ENCODE results near the gene OPRL1.
"Not testable (repeated sequence)": the region's sequence is repeated elsewhere in the genome, so short reads cannot be mapped to it uniquely, and the experiment has no call there.

OPRL1 gene

GRCh38 chr20:64105846-64106434 is 26.1 kb downstream of the OPRL1 start:
- no peak for DNase-seq

GRCh38 chr20:64106435-64106961 is 26.6 kb downstream of the OPRL1 start:
- DNase-seq: no peak

- no peak for DNase-seq
These were observed 27.3 kb downstream of the OPRL1 start, which contains the start of gene NPBWR2 for GRCh38 chr20:64106981-64107735. Gene NPBWR2, minus strand, starts transcription at chr20:64107565. Its CDS starts 734 bp downstream, at chr20:64106831.

- DNase-seq: no peak
These were observed 28.0 kb downstream of the OPRL1 start for GRCh38 chr20:64107736-64108457.

- no peak for DNase-seq
These were observed 29.1 kb downstream of the OPRL1 start for GRCh38 chr20:64108731-64109681.

GRCh38 chr20:64109831-64110391 is 30.0 kb downstream of the OPRL1 start:
- DNase-seq: peak; percentile 35

GRCh38 chr20:64110411-64111068 is 30.7 kb downstream of the OPRL1 start:
- DNase-seq: no peak

GRCh38 chr20:64111841-64112641 is 32.2 kb downstream of the OPRL1 start:
- no peak for DNase-seq

- DNase-seq: no peak
These were observed 33.0 kb downstream of the OPRL1 start for GRCh38 chr20:64112691-64113443.

GRCh38 chr20:64113444-64113775 is 33.5 kb downstream of the OPRL1 start:
- DNase-seq: no peak

- DNase-seq: no peak
These were observed 34.0 kb downstream of the OPRL1 start for GRCh38 chr20:64113796-64114355.

GRCh38 chr20:64114356-64114971 is 34.6 kb downstream of the OPRL1 start:
- no peak for DNase-seq

GRCh38 chr20:64115171-64115911 is 35.5 kb downstream of the OPRL1 start:
- peak; percentile 45 for DNase-seq

GRCh38 chr20:64116016-64116415 is 36.1 kb downstream of the OPRL1 start:
- DNase-seq: no peak

- DNase-seq: no peak
These were observed 36.9 kb downstream of the OPRL1 start for GRCh38 chr20:64116541-64117431.

GRCh38 chr20:64117432-64117777 is 37.5 kb downstream of the OPRL1 start:
- DNase-seq: not testable (repeated sequence)

GRCh38 chr20:64119301-64119680 is 39.4 kb downstream of the OPRL1 start:
- DNase-seq: no peak

All from DMS79 treated with DMSO at 0.1 percent for 48 hours (cell line).